Ovary (tissue), 3 donors: ENCODE data around the gene GYPC.

Experiments
- CTCF ChIP-seq, 3 donors: fragments of 450-650 bp in 2 of 3; fragments of 200-600 bp in 1 of 3; IDR thresholded peaks; one replicate each; pipeline versions ENCODE4 v1.5.1 to v1.8.0; 2016 to 2022; ENCODE audit warnings: antibody characterized with exemption in 3 of 3, mild to moderate bottlenecking in 1 of 3
- EP300 ChIP-seq: sonication (generic); formaldehyde crosslinking; IDR thresholded peaks from one replicate; pipeline ENCODE4 v1.6.1; 2017; ENCODE audit warnings: antibody characterized with exemption
- POLR2A ChIP-seq: fragments of 450-650 bp; IDR thresholded peaks from one replicate; pipeline ENCODE4 v1.6.1; 2017; ENCODE audit warnings: antibody characterized with exemption, mild to moderate bottlenecking, moderate library complexity
- donor health status: DM: no; HTN: no; CAD: no.

GRCh38 chr2:126664639-126665038, 8.7 kb downstream of the GYPC start:
- TF ChIP-seq POLR2A (no peak), CTCF (IDR thresholded peaks at IDR 0.05) (no peak), EP300 (no peak)
